Astrocyte of the spinal cord (primary cell): ENCODE results near the gene STEAP2.
A peak's percentile ranks its signal among the peaks of the same experiment; 100 is the strongest.

Source experiments
- DNase-seq: peaks from one replicate; pipeline ENCODE4 v3.0.0; 2011; ENCODE audit warnings: low read depth, low spot score
- H3K4me3 ChIP-seq: 2 replicates; pipeline ENCODE4 v1.5.1; 2011; ENCODE audit warnings: low read depth, mild to moderate bottlenecking, low read length, moderate library complexity
- in situ Hi-C: cut with HindIII; loops from 2 replicates; pipeline ENCODE4 v1.10.0; 2017; ENCODE audit warnings: low sequenced_read_pairs
- TF ChIP-seq, protein P1 (sequence below): IDR thresholded peaks from 2 replicates; pipeline ENCODE4 v1.5.1; 2012; ENCODE audit warnings: low read depth, mild to moderate bottlenecking, low read length, inconsistent platforms

Gene STEAP2

DNA sequence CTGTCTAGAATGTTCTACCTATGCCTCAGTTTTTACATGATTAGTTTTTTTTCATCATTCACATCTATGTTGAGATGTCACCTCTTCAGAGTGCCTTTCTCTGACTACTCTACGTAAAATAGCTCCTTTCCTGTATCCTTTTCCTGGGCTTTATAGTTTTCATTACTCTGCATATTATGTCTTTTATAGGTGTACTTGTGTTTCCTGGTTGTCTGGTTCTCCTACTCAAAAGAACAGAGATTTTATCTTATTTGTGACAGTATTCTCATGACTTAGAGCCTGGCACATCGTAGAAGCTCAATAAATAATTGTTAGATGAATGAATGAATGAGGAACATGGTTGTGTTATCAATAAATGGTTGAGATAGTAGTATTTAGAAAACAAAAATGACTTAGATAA lies 39.4 kb upstream of the STEAP2 start:
- DNase-seq: no peak
- in situ Hi-C loops: no loop called here
- no peak overlapping the region for H3K4me3 ChIP-seq
- TF ChIP-seq, protein P1, sequence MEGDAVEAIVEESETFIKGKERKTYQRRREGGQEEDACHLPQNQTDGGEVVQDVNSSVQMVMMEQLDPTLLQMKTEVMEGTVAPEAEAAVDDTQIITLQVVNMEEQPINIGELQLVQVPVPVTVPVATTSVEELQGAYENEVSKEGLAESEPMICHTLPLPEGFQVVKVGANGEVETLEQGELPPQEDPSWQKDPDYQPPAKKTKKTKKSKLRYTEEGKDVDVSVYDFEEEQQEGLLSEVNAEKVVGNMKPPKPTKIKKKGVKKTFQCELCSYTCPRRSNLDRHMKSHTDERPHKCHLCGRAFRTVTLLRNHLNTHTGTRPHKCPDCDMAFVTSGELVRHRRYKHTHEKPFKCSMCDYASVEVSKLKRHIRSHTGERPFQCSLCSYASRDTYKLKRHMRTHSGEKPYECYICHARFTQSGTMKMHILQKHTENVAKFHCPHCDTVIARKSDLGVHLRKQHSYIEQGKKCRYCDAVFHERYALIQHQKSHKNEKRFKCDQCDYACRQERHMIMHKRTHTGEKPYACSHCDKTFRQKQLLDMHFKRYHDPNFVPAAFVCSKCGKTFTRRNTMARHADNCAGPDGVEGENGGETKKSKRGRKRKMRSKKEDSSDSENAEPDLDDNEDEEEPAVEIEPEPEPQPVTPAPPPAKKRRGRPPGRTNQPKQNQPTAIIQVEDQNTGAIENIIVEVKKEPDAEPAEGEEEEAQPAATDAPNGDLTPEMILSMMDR: no peak

DNA sequence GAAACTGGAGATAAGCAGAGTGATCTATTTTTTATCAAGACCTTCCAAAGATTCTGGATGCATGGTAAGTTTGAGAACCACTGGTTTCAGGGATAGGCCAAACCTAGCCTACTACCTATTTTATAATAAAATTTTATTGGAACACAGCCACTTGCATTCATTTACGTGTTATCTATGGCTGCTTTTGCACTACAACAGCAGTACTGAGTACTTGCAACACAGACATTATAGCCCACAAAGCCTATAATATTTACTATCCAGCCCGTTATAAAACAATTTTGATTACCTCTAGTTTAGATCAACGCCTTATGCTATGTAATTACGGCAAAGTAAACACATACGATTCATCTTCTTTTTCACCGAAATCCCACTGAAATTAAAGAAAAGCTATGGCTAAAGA lies 38.9 kb upstream of the STEAP2 start:
- no peak for DNase-seq
- in situ Hi-C loops: no loop called here
- TF ChIP-seq, protein P1: no peak
- no peak overlapping the region for H3K4me3 ChIP-seq

DNA sequence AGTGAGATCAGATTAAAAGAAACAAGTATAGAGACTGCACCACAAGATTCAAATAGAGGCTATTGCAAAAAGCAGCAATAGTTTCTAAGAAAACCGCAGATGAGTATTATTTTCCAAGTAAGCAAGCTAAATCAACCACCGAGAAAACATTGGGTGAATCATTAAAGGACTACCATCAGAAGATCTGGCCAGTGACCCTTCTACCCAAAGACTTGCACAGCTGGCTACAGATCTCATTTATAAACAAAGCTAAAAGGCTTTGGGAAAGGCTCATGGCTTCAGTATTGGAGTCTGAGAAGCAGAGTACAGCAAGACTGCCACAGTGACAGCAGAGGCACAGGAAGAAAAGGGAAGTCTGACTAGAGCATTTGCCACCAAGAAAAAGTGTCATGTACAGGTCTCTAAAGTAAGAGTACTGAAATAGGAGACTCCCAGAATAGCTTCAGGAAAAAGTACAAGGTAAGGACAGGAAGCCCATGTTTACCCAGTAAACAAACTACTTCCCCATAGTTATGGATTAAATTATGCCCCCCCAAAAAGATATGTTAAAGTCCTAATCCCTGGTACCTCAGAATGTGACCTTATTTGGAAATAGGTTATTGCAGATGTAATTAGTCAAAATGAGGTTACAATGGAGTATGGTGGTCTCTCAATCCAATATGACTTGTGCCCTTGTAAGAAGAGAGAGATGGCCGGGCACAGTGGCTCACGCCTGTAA lies 38.3 kb upstream of the STEAP2 start:
- TF ChIP-seq, protein P1: no peak
- peak; percentile 50 for DNase-seq
- in situ Hi-C loops: no loop called here
- H3K4me3 ChIP-seq: no peak overlapping the region

DNA sequence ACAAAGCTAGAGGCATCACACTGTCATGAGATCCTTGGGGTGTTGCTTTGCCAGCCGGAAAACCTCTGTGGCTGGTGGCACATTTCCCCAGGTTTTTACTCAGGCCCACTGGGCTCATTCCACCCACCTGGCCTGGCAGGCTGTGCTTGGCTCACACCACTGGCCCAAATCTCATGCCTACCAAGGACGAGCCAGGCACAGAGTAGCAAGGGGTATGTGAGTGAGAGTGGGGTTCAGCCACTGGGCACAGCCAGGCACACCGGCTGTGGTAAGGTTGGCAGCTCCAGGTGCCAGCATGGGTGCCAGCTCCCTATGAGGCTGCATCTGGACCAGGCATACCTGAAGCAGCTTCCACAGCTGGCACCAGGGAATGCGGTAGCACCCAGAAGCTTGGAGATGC lies 35.9 kb upstream of the STEAP2 start:
- in situ Hi-C loops: no loop called here
- DNase-seq: no peak
- H3K4me3 ChIP-seq: no peak overlapping the region
- TF ChIP-seq, protein P1: no peak

DNA sequence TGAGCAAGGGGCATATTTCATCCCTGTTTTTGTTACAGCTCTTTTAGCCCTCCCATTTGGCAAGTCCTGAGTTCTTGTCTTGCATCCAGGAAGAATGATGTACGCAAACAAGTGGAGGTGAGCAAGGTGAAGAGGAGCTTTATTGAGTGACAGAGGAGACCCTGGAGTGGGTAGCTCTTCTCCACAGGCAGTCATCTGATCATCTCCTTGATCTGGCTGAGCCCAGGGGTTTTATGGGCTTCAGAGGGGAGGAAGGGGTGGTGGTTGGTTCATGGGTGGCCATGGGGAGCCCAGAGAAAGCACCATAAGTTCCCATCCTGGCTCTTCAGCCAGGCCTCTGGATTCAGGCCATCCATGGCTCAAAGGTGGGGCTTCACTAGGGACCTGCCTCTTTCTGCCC lies 35.3 kb upstream of the STEAP2 start:
- TF ChIP-seq, protein P1: no peak
- in situ Hi-C loops: no loop called here
- DNase-seq: no peak
- no peak overlapping the region for H3K4me3 ChIP-seq

DNA sequence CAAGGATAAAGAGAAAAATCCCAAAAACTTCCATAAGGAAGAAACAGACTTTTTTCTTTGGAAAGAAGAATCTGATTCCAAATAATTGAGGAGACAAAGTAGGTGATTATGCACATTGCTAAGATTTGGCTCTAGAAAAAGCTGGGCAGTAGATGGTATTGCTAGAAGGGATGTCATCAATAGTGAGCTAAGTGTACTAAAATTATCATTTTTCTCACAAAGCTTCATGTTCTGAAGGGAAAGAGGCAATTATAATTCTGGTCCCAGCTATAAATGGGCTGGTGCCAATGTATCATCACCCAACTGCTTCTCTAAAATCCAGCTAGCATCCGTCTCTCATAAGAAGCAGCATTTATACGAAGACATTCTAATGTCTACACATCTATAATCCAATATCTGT lies 33.4 kb upstream of the STEAP2 start:
- TF ChIP-seq, protein P1: no peak
- no peak for DNase-seq
- in situ Hi-C loops: no loop called here
- no peak overlapping the region for H3K4me3 ChIP-seq
